Activated gamma-delta T cell treated with Interleukin-2 at 50 U/mL for 16 hours (primary cell): ENCODE data around the gene GOLGA8T.
A peak's percentile ranks its signal among the peaks of the same experiment; 100 is the strongest.
"Not testable (repeated sequence)": the region's sequence is repeated elsewhere in the genome, so short reads cannot be mapped to it uniquely, and the experiment has no call there.

Source experiments
- DNase-seq: peaks from one replicate; pipeline ENCODE4 v3.0.0-alpha.2; 2020

Gene GOLGA8T, protein sequence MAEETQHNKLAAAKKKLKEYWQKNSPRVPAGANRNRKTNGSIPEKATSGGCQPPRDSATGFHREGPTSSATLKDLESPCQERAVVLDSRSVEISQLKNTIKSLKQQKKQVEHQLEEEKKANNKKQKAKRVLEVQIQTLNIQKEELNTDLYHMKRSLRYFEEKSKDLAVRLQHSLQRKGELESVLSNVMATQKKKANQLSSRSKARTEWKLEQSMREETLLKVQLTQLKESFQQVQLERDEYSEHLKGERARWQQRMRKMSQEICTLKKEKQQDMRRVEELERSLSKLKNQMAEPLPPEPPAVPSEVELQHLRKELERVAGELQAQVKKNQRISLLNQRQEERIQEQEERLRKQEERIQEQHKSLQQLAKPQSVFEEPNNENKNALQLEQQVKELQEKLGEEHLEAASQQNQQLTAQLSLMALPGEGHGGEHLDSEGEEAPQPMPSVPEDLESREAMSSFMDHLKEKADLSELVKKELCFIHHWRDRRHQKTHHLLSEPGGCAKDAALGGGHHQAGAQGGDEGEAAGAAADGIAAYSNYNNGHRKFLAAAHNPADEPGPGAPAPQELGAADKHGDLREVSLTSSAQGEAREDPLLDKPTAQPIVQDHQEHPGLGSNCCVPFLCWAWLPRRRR

DNA sequence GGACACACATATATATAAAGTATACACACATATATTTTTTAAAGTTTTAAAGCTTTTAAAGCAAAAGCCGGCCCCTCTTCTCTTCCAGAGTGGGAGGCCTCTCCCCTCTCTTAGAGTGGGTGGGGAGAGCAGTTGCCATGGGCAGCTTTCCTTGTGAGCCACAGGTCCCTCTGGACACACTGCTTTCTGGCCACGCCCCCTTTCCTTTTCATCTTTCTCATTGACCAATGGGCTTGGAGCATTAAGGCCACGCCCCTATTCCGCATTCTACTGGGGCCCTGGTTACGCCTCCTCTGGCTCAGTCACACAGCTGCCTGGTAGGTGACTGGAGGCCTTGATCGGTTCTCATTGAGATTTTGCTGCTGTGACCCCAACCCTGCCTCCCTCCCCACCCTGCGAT, at the start of gene GOLGA8T:
Gene GOLGA8T, plus strand, starts transcription at position 301 of the 400 bp plus-strand sequence. Its CDS starts 98 bp downstream, at position 399.
- not testable (repeated sequence) for DNase-seq

DNA sequence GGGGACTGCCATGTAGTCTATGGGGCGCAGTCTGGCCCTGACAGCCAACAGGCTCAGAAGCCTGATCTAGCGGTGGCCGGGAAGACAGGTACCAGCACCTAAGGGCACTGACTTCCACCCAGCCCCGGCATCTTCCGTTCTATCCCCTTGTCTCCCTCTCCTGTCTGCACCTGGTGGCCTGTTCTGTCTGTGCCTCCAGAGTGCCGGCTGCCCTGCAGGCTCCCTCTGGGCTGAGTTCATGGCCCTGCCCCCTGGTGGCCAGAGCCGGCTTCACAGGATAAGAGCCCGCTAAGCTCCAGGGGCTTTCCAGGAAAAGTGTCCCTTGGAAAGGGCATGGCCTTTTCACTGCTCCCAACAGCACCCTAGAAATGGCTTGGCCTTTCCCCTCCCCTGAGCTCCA, 37.0 kb upstream of the GOLGA8T start:
- not testable (repeated sequence) for DNase-seq

DNA sequence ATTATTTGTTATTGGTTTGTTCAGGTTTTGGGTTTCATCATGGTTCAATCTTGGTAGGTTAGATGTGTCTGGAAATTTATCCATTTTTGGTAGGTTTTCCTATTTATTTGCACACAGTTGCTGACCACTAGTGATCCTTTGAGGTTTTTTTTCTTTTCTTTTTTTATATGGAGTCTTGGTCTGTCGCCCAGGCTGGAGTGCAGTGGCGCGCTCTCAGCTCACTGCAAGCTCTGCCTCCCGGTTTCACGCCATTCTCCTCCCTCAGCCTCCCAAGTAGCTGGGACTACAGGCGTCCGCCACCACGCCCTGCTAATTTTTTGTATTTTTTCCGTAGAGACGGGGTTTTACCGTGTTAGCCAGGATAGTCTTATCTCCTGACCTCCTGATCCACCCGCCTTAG, 32.0 kb upstream of the GOLGA8T start:
- not testable (repeated sequence) for DNase-seq

DNA sequence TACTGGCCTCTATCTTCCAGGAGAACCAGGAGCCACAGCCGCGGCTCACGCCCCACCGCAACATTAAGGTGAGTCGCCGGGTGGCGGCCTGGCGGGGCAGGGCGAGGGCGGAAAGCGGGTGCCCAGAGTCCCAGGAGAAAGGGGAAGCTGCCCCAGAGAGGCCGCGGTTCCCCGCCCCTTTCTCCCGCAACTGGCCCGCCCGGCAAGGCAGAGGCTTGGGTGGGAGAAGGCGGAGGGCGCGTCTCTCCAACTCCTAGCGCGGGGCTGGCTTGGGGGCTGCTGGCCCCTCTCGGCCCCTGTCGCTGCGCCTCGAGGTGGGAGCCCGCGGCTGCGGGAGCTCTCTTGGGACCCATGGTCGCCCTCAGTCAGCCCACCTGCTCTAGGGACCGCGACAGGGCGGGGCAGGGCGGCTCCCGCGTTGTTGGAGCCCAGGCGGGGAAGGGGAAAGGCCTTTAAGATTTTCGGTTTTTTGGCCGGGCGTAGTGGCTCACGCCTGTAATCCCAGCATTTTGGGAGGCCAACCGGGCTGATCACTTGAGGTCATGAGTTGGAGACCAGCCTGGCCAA, 30.8 kb upstream of the GOLGA8T start:
- DNase-seq = not testable (repeated sequence)

DNA sequence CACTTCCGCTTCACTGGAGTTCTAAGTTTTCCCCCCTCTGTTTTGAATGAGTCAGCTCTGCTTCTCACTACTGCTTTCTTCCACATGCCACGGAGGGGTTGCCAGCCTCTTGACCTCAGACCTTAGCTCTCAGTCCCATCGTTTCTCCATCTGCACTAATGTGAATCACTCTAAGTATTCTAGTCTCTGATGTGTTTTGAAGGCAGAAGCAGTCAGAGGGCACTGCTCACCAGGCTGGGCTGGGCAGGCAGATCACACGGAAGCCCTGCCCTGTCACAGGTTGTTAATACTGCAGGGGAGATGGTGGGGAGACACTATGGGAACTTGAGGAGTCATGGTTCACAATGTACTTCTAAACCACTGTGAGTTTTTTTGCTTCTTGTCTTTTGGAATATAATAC, 24.3 kb upstream of the GOLGA8T start:
- DNase-seq = not testable (repeated sequence)

DNA sequence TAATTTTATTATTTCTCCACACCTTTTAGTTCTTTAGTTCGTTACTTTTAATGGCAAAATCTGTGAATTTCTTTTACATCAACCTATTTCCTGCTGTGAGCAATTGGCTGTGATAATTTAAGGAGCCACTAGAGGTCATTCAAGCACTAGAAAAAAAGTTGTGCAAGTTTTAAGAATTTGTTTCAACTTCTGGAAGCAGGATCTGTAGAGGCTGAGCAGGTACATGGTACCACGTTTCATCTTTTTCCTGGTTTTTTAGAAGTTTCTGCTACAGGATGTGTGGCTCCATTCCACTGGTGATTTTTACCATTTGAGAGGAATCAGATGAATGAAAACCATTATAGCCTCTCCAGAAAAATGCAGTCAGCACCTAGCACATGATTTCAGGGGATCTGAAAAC, 4.8 kb upstream of the GOLGA8T start:
- DNase-seq = not testable (repeated sequence)

DNA sequence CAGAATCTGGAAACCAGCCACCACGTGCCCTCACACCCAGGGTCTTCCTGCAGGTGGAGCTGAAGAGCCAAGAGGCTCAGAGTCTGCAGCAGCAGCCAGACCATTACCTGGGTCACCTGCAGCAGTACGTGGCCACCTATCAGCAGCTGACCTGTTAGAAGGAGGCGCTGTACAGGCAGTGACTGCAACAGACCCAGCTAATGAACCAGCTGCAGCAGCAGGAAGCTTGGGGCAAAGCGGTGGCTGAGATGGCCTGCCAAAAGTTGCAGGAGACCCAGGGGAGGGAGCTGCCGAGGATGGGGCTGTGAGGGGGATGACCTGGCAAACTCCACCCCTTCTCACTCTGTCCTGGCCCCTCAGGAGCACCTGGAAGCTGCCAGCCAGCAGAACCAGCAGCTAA, 8.4 kb downstream of the GOLGA8T start:
- not testable (repeated sequence) for DNase-seq

DNA sequence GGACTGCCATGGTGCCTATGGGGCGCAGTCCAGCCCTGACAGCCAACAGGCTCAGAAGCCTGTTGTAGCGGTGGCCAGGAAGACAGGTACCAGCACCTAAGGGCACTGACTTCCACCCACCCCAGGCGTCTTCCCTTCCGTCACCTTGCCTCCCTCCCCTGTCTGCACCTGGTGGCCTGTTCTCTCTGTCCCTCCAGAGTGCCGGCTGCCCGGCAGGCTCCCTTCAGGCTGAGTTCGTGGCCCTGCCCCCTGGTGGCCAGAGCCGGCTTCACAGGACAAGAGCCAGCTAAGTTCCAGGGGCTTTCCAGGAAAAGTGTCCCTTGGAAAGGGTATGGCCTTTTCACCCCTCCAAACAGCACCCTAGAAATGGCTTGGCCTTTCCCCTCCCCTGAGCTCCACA, 15.0 kb downstream of the GOLGA8T start:
- not testable (repeated sequence) for DNase-seq

DNA sequence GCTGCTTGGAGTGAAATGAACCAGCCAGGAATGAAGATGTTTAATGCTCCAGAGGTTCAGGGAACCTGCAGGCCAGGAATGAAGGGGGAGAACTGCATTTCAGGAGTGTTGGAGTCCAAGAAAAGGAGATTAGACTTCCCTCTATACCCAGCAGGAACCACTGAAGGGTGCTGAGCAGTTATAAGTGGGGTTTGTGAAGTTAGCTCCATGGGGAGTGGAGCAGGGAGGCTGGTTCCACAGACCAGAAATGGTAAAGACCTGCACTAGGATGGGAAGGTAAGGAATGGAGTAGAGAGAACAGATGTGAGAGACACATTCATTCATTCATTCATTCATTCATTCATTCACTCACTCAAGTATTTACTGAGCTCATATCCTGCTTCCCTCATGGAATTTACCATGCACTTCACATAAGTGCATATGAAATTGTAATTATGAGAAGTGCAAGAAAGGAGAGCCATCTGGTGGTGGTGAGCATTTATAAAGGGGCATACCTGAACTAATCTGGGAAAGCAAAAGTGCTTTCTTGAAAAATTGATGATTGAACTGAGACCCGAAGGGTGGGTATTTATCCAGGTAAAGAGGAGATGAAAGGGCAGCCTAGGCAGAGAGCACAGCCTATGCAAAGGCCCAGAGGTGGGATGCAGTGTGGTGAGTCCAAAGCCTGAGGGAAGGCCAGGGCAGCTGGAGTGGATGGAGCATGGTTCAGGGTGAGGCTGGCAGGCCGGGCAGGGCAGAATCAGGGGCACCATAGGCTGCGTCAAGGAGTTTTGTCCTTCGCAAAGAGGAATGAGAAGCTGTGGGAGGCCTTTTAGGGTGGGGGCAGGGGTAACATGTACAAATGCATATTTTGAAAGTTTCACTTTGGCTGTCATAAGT, 27.9 kb downstream of the GOLGA8T start:
- not testable (repeated sequence) for DNase-seq

DNA sequence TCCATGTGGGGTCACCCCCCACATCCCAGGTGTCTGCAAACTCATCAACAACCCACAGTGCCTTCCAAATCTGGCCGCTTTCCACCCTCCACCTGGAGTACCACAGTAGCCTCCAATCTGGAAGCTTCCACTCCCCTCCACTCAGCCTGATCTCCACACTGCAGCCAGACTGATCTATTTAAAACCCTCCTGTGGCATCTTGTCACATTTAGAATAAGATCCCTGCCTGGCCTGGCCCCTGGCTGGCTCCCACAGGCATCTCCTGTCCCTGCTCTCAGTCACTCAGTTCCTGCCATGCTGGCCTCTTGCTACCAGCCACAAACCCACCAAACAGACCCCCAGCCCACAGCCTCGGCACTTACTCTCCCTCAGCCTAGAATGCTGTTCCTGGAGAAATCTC, 28.9 kb downstream of the GOLGA8T start:
- not testable (repeated sequence) for DNase-seq

DNA sequence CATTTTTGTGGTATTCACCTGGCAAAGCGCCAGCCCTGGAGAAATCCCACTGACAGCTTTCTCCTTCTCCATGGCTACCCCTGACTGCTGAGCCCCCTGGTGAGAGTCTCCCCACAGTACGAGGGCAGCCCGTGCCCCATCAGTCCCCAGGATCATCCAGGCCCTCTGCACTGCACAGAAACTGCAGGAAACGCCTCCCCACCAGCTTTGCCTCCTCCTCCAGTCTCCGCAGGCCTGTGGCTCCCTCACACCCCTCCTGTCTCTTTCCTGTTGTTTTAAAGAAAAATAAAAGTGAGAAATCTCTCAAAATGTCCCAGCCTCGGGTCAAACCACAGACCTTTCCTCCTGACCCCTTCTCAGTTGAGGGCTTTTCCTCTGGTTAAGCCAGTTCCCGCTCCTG, 29.4 kb downstream of the GOLGA8T start:
- not testable (repeated sequence) for DNase-seq

DNA sequence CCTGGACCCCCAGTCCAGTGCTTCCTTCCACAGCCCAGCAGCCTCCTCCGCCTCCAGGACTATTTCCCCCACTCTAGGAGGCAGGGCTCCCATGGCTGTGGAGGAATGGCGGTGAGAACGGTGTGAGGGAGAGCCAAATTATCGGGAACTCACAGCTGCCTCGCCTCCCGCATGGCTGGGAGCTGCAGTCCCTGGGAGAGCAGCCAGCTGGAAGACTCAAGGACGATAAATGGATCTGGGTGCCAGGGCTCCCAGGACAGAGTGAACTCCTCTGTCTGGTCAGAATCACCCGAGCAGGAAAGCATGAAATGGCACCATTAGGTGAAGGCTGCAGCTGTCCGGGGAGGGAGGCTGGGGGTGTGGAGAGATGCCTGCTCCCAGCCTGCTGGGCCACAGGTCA, 32.6 kb downstream of the GOLGA8T start:
- DNase-seq = not testable (repeated sequence)

DNA sequence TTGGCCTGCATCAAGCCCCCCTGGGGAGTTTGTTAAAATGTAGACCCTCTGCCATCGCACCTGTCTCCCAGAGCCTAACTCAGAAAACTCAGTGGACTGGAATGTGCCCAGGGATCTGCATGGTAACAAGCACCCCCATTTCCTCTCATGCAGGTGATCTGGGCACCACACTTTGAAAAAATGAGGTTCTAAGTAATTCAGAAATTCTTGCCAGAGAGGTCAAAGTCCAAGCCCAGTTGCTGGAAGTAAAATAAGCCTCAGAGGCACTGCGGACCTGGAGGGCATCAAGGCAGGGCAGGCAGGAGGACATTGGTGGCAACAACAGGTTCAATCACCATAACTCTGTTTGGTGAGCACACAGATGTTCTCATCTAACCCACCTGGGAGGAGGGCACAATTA, 33.0 kb downstream of the GOLGA8T start:
- DNase-seq = not testable (repeated sequence)

DNA sequence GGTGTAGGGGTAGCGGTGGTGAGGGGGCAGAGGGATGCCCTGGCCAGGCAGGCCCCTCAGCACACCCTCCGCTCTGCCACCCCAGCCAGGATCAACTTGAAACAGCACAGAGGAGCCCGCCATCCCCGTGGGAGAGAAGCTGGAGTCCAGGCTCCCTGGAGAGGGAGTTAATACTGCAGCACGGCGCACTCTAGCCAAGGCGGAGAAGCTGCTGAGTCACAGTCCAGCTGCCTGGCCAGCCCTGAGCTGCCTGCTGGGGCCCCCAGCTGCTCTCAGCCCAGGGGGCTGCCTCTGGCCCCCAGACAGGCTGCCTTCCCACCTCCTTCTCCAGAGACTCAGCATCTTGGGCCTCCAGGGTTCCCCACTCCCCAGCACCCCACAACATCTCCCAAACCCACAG, 36.6 kb downstream of the GOLGA8T start:
- DNase-seq = not testable (repeated sequence)

DNA sequence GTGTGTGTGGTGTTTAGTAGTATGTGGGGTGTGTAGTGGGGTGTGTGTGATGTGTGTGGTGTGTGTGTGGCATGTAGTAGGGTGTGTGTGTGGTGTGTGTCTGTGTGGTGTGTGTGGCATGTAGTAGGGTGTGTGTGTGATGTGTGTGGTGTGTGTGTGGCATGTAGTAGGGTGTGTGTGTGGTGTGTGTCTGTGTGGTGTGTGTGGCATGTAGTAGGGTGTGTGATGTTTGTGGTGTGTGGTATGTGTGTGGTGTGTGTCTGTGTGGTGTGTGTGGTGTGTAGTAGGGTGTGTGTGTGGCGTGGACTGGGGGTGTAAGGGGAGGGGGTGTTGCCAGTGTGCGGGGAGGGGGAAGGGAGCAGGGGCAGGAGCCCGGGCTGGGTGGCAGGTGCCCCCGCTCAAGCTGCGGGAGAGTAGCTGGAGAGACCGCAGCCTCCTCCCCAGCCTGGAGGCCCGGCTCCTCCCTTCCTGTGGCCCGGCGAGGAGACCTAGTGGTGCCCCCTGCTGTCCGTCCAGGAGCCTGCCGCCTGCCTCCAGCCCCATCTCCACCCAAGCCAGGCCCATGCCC, 38.3 kb downstream of the GOLGA8T start:
- peak; percentile 71 for DNase-seq

DNA sequence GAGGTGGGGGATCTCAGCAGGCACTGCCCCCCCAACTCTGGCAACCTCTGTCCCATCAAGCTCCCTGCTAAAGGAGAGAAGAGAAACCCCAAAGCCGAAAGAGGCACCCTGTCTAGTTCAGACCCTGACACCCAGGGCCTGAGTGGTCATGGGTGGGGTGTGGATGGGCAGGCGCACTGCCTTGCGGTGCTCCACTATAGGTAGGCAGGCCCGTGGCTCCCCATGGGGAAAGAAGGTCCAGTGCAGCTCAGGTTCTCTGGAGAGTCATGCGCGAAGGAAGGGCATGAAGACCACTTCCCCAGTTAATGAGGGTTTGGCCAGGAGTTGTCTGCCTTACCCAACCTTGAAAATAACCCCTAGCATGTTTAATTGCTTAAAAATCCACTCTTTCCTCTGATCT, 40.4 kb downstream of the GOLGA8T start:
- DNase-seq = not testable (repeated sequence)

DNA sequence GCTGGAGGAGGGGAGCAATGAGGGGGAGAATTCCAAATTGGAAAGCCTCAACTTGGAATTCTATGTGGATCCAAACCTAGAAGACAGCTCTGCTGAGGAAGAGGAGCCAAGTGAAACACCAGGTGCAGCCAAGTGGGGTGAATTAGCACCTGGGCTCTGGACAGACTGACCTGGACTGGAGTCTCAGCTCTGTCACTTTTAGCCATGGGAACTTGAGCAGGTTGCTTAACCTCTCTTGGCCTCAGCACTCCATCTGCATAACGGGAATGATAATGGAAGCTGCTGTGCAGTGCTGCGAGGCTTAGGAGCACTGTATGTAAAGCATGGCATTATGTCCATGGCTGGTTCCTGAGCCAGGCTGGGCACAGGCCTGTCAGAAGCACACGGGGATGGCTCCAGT, 41.8 kb downstream of the GOLGA8T start:
- DNase-seq = not testable (repeated sequence)

DNA sequence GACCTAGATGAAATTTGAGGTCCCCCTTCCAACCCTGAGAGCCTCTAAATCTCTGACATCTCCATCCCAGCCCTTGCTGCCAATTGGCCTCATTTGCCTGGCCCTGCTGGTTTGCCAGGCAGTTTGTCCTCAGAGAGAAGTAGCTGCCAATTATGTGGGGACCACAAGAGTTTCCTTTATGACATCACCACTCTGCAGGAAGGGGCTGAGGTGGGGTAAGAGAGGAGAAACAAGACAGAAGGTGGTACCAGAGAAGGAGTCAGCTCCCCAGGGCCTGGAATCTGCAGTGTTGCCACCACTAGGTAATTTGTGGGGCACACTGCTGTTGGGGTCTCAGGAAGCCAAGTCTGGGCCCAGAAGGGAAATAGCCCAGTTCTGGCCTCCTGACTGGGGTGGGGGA, 45.0 kb downstream of the GOLGA8T start:
- not testable (repeated sequence) for DNase-seq

DNA sequence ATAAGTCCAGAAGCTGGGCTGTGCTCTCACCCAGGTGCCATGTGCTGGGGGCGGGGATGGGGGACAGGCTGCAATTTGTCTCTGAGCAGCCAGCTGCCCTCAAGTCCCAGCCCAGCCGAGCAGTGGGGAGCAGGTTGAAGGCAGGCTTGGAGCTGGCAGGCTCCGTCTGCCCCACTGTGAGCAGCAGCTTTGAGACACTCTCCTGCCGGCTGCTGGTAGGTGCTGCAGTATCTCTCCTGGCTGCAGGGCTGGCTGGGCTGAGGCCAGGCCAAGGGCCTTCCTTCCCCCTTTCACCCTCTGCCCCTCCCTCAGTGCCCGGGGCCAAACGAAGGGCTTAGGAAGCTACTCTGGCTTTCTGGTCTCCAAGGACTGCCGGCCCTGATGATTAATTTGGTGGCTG, 50.6 kb downstream of the GOLGA8T start:
- not testable (repeated sequence) for DNase-seq

DNA sequence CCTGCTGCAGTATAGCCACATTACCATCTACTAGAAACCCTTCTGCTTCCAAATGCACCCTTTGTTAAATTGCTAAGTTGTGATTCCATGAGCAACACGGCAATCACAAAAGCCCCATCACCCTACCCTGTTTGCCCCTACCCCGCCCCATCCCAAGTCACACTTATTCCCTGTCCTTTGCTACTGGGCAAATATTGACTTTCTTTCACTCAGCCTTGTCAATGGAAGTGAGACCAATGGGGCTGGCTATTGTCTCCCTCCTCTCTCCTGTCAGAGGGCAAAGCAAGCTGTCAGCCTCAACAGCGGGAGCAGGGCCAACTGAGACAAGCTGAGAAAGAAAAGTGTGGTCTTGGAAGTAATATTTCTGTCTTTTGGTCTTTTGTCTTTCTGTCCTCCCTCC, 52.6 kb downstream of the GOLGA8T start:
- not testable (repeated sequence) for DNase-seq

DNA sequence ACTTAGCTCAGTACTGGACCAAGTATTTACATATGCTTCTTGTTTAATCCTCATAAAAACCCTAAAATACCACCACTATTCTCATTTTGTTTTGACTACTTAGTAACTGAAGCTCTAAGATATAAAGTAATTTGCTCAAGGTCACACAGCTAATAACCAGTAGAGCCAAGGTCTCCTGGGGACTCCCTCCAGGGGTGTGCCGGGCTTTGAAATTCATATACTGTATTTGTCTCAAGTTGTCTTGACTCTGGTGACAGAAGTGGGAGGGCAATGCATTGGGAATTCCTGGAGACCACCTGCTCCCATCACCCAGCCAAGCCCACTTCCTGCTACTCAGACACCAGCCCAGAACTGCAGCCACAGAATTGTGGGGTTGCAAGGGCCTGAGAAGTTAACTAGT, 54.9 kb downstream of the GOLGA8T start:
- DNase-seq = not testable (repeated sequence)

DNA sequence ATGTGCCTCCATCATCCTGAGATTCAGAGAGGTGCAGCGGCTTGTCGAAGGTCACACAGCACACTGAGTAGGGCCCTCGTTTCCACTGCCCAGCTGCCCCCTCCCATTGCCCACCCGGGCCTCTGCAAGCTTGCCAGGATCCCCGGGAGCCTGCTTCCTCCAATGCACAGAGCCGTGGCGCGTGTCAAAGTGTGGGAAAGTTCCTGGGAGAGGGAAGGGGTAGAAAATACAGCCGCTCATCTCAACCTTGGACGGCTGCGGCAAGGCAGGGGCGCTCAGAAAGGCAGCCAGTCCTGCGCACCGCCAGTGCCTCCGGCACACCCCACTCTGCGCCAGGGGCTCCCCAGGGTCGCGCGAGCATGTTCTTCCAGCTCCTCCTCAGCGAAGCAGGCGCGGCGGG, 56.3 kb downstream of the GOLGA8T start:
- DNase-seq = not testable (repeated sequence)
